H9 (cell line): ENCODE data around the gene KRT34. TPM values are rescaled to one million over a fixed set of nuclear protein-coding genes. Genes with fewer than 3 reads are reported as not detected.

Experiments used
- DNase-seq: peaks from one replicate; pipeline ENCODE4 v3.0.0-alpha.2; 2017
- H2AFZ ChIP-seq: one replicate; pipeline ENCODE4 v1.6.1; 2013; ENCODE audit warnings: mild to moderate bottlenecking, low read length, control low read depth, moderate library complexity
- H2AK5ac ChIP-seq: 2 replicates; pipeline ENCODE4 v1.6.1; 2013; ENCODE audit warnings: low read length, control low read depth, mixed read lengths; ENCODE audit not compliant: insufficient read length
- H2BK120ac ChIP-seq: one replicate; pipeline ENCODE4 v1.6.1; 2013; ENCODE audit warnings: low read depth, mild to moderate bottlenecking, low read length, control low read depth, inconsistent platforms; ENCODE audit not compliant: poor library complexity, severe bottlenecking
- H2BK12ac ChIP-seq: 2 replicates; pipeline ENCODE4 v1.6.1; 2013; ENCODE audit warnings: low read length, control low read depth, mixed read lengths, low read depth; ENCODE audit not compliant: insufficient read length
- H2BK15ac ChIP-seq: 2 replicates; pipeline ENCODE4 v1.6.1; 2013; ENCODE audit warnings: low read depth, low read length, control low read depth
- H2BK20ac ChIP-seq: one replicate; pipeline ENCODE4 v1.6.1; 2013; ENCODE audit warnings: low read depth, mild to moderate bottlenecking, low read length, control low read depth, inconsistent platforms; ENCODE audit not compliant: poor library complexity, severe bottlenecking
- H2BK5ac ChIP-seq: 2 replicates; pipeline ENCODE4 v1.6.1; 2013; ENCODE audit warnings: low read length, control low read depth, mixed read lengths; ENCODE audit not compliant: insufficient read length
- H3K14ac ChIP-seq: 2 replicates; pipeline ENCODE4 v1.6.1; 2013; ENCODE audit warnings: low read length, control low read depth; ENCODE audit not compliant: insufficient read depth
- H3K18ac ChIP-seq: 2 replicates; pipeline ENCODE4 v1.6.1; 2013; ENCODE audit warnings: low read depth, mild to moderate bottlenecking, mixed read lengths, low read length, control low read depth; ENCODE audit not compliant: insufficient read length
- H3K23ac ChIP-seq: 2 replicates; pipeline ENCODE4 v1.6.1; 2013; ENCODE audit warnings: low read length, control low read depth, mixed read lengths, low read depth; ENCODE audit not compliant: insufficient read length
- H3K23me2 ChIP-seq: 2 replicates; pipeline ENCODE4 v1.6.1; 2013; ENCODE audit warnings: low read depth, mild to moderate bottlenecking, mixed read lengths, low read length, control low read depth; ENCODE audit not compliant: insufficient read length, poor library complexity, severe bottlenecking
- H3K27ac ChIP-seq: 2 replicates; pipeline ENCODE4 v1.5.1; 2013; ENCODE audit warnings: low read length, control low read depth, mixed read lengths, low read depth; ENCODE audit not compliant: insufficient read length
- H3K27me3 ChIP-seq: 2 replicates; pipeline ENCODE4 v1.6.1; 2013; ENCODE audit warnings: low read length, control low read depth, inconsistent platforms; ENCODE audit not compliant: insufficient read depth
- H3K4ac ChIP-seq: 2 replicates; pipeline ENCODE4 v1.6.1; 2013; ENCODE audit warnings: low read depth, mild to moderate bottlenecking, control low read depth, inconsistent platforms, low read length, moderate library complexity
- H3K4me1 ChIP-seq: 2 replicates; pipeline ENCODE4 v1.6.1; 2013; ENCODE audit warnings: low read length, control low read depth, inconsistent platforms; ENCODE audit not compliant: insufficient read depth
- H3K4me2 ChIP-seq: 2 replicates; pipeline ENCODE4 v1.6.1; 2013; ENCODE audit warnings: low read length, control low read depth, mixed read lengths; ENCODE audit not compliant: insufficient read length, insufficient read depth
- H3K56ac ChIP-seq: 2 replicates; pipeline ENCODE4 v1.6.1; 2013; ENCODE audit warnings: low read depth, mild to moderate bottlenecking, mixed read lengths, low read length, control low read depth; ENCODE audit not compliant: insufficient read length
- H3K79me1 ChIP-seq: 2 replicates; pipeline ENCODE4 v1.6.1; 2013; ENCODE audit warnings: low read depth, mild to moderate bottlenecking, moderate library complexity, low read length, control low read depth, inconsistent platforms; ENCODE audit not compliant: insufficient read depth, poor library complexity, severe bottlenecking
- H3K79me2 ChIP-seq: 2 replicates; pipeline ENCODE4 v1.6.1; 2013; ENCODE audit warnings: low read length, control low read depth, inconsistent platforms; ENCODE audit not compliant: insufficient read depth
- H3K9ac ChIP-seq: 2 replicates; pipeline ENCODE4 v1.6.1; 2013; ENCODE audit warnings: low read length, control low read depth, mixed read lengths; ENCODE audit not compliant: insufficient read length; ENCODE audit errors: extremely low read depth
- H3K9me3 ChIP-seq: one replicate; pipeline ENCODE4 v1.6.1; 2013; ENCODE audit warnings: low read depth, low read length, inconsistent platforms; ENCODE audit not compliant: control insufficient read depth
- H3T11ph ChIP-seq: one replicate; pipeline ENCODE4 v1.6.1; 2013; ENCODE audit warnings: mild to moderate bottlenecking, low read length, control low read depth, inconsistent platforms
- H4K20me1 ChIP-seq: one replicate; pipeline ENCODE4 v1.6.1; 2013; ENCODE audit not compliant: control insufficient read depth, insufficient read length, insufficient read depth
- H4K5ac ChIP-seq: 2 replicates; pipeline ENCODE4 v1.6.1; 2013; ENCODE audit warnings: low read depth, mild to moderate bottlenecking, mixed read lengths, low read length, control low read depth; ENCODE audit not compliant: insufficient read length
- H4K8ac ChIP-seq: replicated peaks from 2 replicates; pipeline ENCODE4 v1.6.1; 2013; ENCODE audit warnings: low read length, control low read depth, mixed read lengths, low read depth; ENCODE audit not compliant: insufficient read length
- H4K91ac ChIP-seq: 2 replicates; pipeline ENCODE4 v1.6.1; 2013; ENCODE audit warnings: low read depth, mild to moderate bottlenecking, moderate library complexity, mixed read lengths, low read length, control low read depth; ENCODE audit not compliant: insufficient read length
- H3K27ac Mint-ChIP-seq, 3 experiments: 2 replicates in 2 of 3; 3 replicates in 1 of 3; pipeline ENCODE4 v1.8.0; 2020 to 2021; ENCODE audit warnings: mixed read lengths in 3 of 3, mild to moderate bottlenecking in 1 of 3, moderate library complexity in 1 of 3
- H3K27me3 Mint-ChIP-seq: 2 replicates; pipeline ENCODE4 v1.8.0; 2021; ENCODE audit warnings: low read depth, mild to moderate bottlenecking, moderate library complexity, mixed read lengths
- H3K36me3 Mint-ChIP-seq, 3 experiments: 2 replicates in 2 of 3; 3 replicates in 1 of 3; pipeline ENCODE4 v1.8.0; 2020 to 2021; ENCODE audit warnings: low read depth in 3 of 3, mixed read lengths in 3 of 3; ENCODE audit not compliant: insufficient read depth in 1 of 3
- H3K4me1 Mint-ChIP-seq, 2 experiments: 2 replicates each; pipeline ENCODE4 v1.8.0; 2020; ENCODE audit warnings: mixed read lengths in 2 of 2
- H3K4me3 Mint-ChIP-seq, 2 experiments: 2 replicates in 1 of 2; 3 replicates in 1 of 2; pipeline ENCODE4 v1.8.0; 2020 to 2021; ENCODE audit warnings: mild to moderate bottlenecking in 2 of 2, mixed read lengths in 2 of 2, moderate library complexity in 1 of 2
- H3K9me3 Mint-ChIP-seq, 2 experiments: 2 replicates in 1 of 2; 3 replicates in 1 of 2; pipeline ENCODE4 v1.8.0; 2020; ENCODE audit warnings: mild to moderate bottlenecking in 2 of 2, mixed read lengths in 2 of 2, moderate library complexity in 1 of 2
- CTCF ChIP-seq: fragments of 200-600 bp; sonication (generic); conservative IDR thresholded peaks from 3 replicates; pipeline ENCODE4 v1.8.0; 2021; ENCODE audit warnings: antibody characterized with exemption, mild to moderate bottlenecking
- WGBS: extraction: QIAGEN DNeasy Blood & Tissue Kit; methylation state at CpG from one replicate; pipeline ENCODE4 v1.1.7; 2013; ENCODE audit warnings: missing lambda C conversion rate, low lambda C conversion rate, mixed read lengths; ENCODE audit not compliant: insufficient read length; ENCODE audit errors: extremely low coverage; 5-methylcytosine and 5-hydroxymethylcytosine counted together
- total RNA-seq: library from RNA; stranded (reverse); gene quantifications from 2 replicates; pipeline ENCODE4 v1.2.1, GENCODE V29; 2021

Gene KRT34
- total RNA-seq, 1 experiment from 2014 or later: not detected

GRCh38 chr17:41394254-41394996 lies 12.3 kb upstream of the KRT34 start:
- Mint-ChIP-seq H3K4me3 (no peak overlapping the region), H3K36me3 (no peaks in the 10 kb centered on the region), H3K27ac (no peak overlapping the region), H3K27me3 (no peaks in the 10 kb centered on the region; the same call in none of the 2 replicates), H3K4me1 (0 out of 4 replicates have a peak, but pooled peaks cover 0 to 3% of the 10 kb centered on the region in 2 experiments), H3K9me3 (no peaks in the 10 kb centered on the region; a peak in 1 of 5 replicates)
- Histone ChIP-seq H2BK12ac (no peak overlapping the region), H3K56ac (no peak overlapping the region), H4K5ac (no peak overlapping the region), H2BK5ac (no peak overlapping the region), H3K23me2 (no peaks in the 10 kb centered on the region), H3K9me3 (no peaks in the 10 kb centered on the region), H3K4me2 (no peak overlapping the region), H2BK20ac (no peak overlapping the region), H4K91ac (no peak overlapping the region), H2BK120ac (no peak overlapping the region), H3K4me1 (no peaks in the 10 kb centered on the region), H2BK15ac (no peak overlapping the region), H3K79me2 (no peaks in the 10 kb centered on the region), H4K8ac (no peak overlapping the region), H2AK5ac (no peak overlapping the region), H3K79me1 (no peaks in the 10 kb centered on the region), H3K27me3 (no peaks in the 10 kb centered on the region), H3K27ac (no peak overlapping the region), H3K9ac (no peak overlapping the region), H3T11ph (no peak overlapping the region), H3K18ac (no peak overlapping the region), H2AFZ (no peak overlapping the region), H3K14ac (no peak overlapping the region), H3K4ac (no peak overlapping the region), H4K20me1 (no peaks in the 10 kb centered on the region), H3K23ac (no peak overlapping the region)
- no peak for TF ChIP-seq CTCF
- no CpG with 5 or more reads among the region's 10 CpGs for WGBS
- no peak for DNase-seq
